ENCODE measurements around the gene RTBDN. TPM values are rescaled to one million over a fixed set of nuclear protein-coding genes. Genes with fewer than 3 reads are reported as not detected.

Gene RTBDN
- total RNA-seq, 1 experiment from 2014 or later, result 5.6 TPM

DNA sequence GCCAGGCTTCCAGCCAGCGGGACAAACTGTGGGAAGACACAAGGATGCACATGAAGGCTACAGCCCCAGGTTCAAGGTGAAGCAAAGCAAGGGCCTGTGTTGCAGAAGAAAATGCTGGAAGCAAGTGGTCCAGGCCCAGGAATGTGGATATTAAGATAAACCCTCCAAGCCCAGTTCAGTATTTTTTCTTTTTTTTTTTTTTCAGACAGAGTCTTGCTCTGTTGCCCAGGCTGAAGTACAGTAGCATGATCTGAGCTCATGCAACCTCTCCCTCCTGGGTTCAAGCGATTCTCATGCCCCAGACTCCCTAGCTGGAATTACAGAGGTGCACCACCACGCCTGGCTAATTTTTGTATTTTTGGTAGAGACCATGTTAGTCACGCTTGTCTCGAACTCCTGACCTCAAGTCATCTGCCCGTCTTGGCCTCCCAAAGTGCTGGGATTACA, 37.2 kb downstream of the RTBDN start:
- Histone ChIP-seq H3K79me2 (ENCODE audit: insufficient read depth, low read length) (no peaks in the 10 kb centered on the region), H3K56ac (ENCODE audit: insufficient read length, low read depth, low read length) (no peak overlapping the region), H3K4me1 (ENCODE audit: insufficient read depth, low read length) (no peaks in the 10 kb centered on the region; the same call in 1 of the 2 replicates), H3K9ac (ENCODE audit: extremely low read depth, insufficient read length, low read length) (no peak overlapping the region), H4K8ac (replicated peaks; ENCODE audit: insufficient read length, low read depth, low read length) (no peak overlapping the region), H3K14ac (ENCODE audit: insufficient read depth, low read length) (no peak overlapping the region), H3K23me2 (ENCODE audit: insufficient read length, low read depth, low read length, poor library complexity, severe bottlenecking) (peaks cover 28% of the 10 kb centered on the region), H2BK12ac (ENCODE audit: insufficient read length, low read depth, low read length) (no peak overlapping the region), H3K18ac (ENCODE audit: insufficient read length, low read depth, low read length) (no peak overlapping the region), H2BK20ac (ENCODE audit: low read depth, low read length, poor library complexity, severe bottlenecking) (no peak overlapping the region), H3K9me3 (ENCODE audit: control insufficient read depth, low read depth, low read length) (no peaks in the 10 kb centered on the region), H3K23ac (ENCODE audit: insufficient read length, low read depth, low read length) (no peak overlapping the region), H2BK15ac (ENCODE audit: low read depth, low read length) (no peak overlapping the region), H2AK5ac (ENCODE audit: insufficient read length, low read length) (no peak overlapping the region), H3K4ac (ENCODE audit: low read depth, low read length) (no peak overlapping the region), H4K20me1 (ENCODE audit: control insufficient read depth, insufficient read depth, insufficient read length) (no peaks in the 10 kb centered on the region), H3K79me1 (ENCODE audit: insufficient read depth, low read depth, low read length, poor library complexity, severe bottlenecking) (peaks cover 4% of the 10 kb centered on the region), H2AFZ (ENCODE audit: low read length) (no peak overlapping the region), H3K4me2 (ENCODE audit: insufficient read depth, insufficient read length, low read length) (no peak overlapping the region), H3T11ph (ENCODE audit: low read length) (no peak overlapping the region), H4K5ac (ENCODE audit: insufficient read length, low read depth, low read length) (no peak overlapping the region), H4K91ac (ENCODE audit: insufficient read length, low read depth, low read length) (no peak overlapping the region), H3K27me3 (ENCODE audit: insufficient read depth, low read length) (no peaks in the 10 kb centered on the region), H2BK120ac (ENCODE audit: low read depth, low read length, poor library complexity, severe bottlenecking) (no peak overlapping the region), H2BK5ac (ENCODE audit: insufficient read length, low read length) (no peak overlapping the region), H3K27ac (ENCODE audit: insufficient read length, low read depth, low read length) (no peak overlapping the region)
- TF ChIP-seq CTCF (conservative IDR thresholded peaks at IDR 0.05), result no peak
- Mint-ChIP-seq H3K36me3 (ENCODE audit: insufficient read depth in 1 of 3, low read depth in 3 of 3) (peaks cover 11 to 44% (median 35%) of the 10 kb centered on the region in 3 experiments; a peak in 6 of 7 replicates), H3K4me1 (peaks cover 24% of the 10 kb centered on the region in 2 experiments), H3K27me3 (ENCODE audit: low read depth) (peaks cover 4% of the 10 kb centered on the region), H3K27ac (no peak overlapping the region), H3K4me3 (no peak overlapping the region), H3K9me3 (no peaks in the 10 kb centered on the region; a peak in 1 of 5 replicates)
- DNase-seq, result no peak
- WGBS (ENCODE audit: extremely low coverage, insufficient read length, low lambda C conversion rate), result no CpG with 5 or more reads among the region's 6 CpGs

All from H9 (cell line).